Activated naive CD4-positive, alpha-beta T cell treated with anti-CD3 and anti-CD28 coated beads, Interleukin-2, amount 50 U/mL, for 72 hours (primary cell): ENCODE results near the gene CXCL3. TPM values are rescaled to one million over a fixed set of nuclear protein-coding genes. Genes with fewer than 3 reads are reported as not detected.

Experiments used
- ATAC-seq, 2 donors: fragments of 150-1000 bp; cut with Tn5 transposase; 2 replicates each; pipeline ENCODE4 v1.10.0; 2021; ENCODE audit warnings: mild to moderate bottlenecking in 2 of 2, moderate library complexity in 2 of 2
- DNase-seq, 2 donors: peaks; one replicate each; pipeline ENCODE4 v3.0.0; 2021 to 2022; ENCODE audit warnings: low spot score in 2 of 2
- H3K27ac Mint-ChIP-seq, 2 donors: one replicate each; pipeline ENCODE4 v1.8.0; 2022; ENCODE audit warnings: mild to moderate bottlenecking in 2 of 2, mixed read lengths in 2 of 2
- H3K36me3 Mint-ChIP-seq, 2 donors: one replicate each; pipeline ENCODE4 v1.8.0; 2022; ENCODE audit warnings: mixed read lengths in 2 of 2
- H3K9me3 Mint-ChIP-seq, 2 donors: one replicate each; pipeline ENCODE4 v1.8.0; 2022; ENCODE audit warnings: mixed read lengths in 2 of 2
- total RNA-seq, 2 donors: library from RNA; stranded (reverse); gene quantifications; one replicate each; pipeline ENCODE4 v1.2.3, GENCODE V29; 2022

CXCL3 gene
- total RNA-seq, 2 donors from 2014 or later: not detected

DNA sequence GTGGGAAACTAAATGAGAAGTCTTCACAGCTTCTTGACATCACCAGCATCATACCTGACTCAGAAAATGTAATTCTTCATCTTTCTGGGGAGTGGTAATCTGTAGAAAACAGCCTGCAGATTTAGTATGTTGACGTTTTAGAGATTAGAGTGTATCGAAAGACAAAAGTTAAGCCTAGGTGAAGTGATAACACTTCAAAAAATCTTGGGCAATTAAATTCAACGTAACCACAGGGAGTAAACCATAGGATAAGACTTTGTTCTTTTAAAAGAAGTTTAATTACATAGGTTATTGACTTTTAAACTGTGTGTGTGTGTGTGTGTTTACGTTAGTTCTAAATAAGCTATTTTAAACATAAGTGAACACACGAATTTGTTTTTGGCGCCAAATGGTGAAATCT lies 38.2 kb downstream of the CXCL3 start:
- H3K9me3 Mint-ChIP-seq: peaks cover 0 to 3% of the 10 kb centered on the region in 2 donors
- ATAC-seq: no peak

DNA sequence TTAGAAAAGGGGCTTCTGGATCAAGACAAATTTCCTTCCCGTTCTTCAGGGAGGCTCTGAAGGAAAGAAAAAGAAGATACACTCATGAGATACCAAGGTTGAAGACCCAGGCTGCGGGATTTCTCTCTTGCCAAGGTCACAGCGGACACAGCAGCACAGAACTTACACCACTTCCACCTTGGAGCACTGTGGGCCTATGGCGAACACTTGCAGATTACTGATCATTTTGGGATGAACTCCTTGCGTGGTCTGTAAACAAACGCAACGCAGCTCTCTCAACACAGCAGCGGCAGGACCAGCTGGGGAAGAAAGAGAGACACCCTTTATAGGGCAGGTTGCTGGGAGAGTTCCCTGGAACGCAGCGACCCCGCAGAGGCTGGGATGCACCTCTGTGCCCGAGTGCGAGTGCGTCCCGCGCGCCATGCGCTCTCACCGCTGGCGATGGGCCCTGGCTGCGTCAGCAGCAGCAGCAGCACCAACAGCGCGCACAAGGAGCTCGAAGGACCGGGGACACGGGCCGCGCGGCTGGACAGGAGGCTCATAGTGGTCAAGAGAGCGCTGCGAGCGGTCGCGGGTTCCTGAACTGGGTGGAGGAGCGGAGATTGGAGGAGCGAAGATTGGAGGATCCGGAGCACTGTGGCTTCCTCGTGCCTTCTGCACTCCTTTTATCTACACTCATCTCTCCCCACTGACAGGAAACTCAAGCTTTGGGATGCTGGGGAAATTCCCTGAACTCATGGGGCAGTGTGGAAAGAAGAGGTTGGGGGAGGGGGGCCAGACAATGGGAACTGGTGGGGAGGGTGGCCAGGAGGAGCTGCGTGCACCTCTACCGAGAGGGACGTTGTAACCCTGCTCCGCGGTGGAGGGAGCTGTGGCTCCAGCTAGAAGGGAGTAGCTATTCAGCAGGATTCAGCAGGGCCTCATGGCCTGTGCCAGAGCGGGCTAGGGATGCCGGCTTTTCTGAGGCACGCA lies 40.2 kb downstream of the CXCL3 start, which contains the start of gene CXCL5:
CXCL5 (minus strand) TSS at position 638 of the 972 bp plus-strand sequence; CDS start at position 542, 96 bp downstream.
- DNase-seq: no peak
- Mint-ChIP-seq H3K27ac (no peak within 1 kb of the TSS), H3K36me3 (peaks cover 0 to 6% of the 10 kb centered on the region in 2 donors), H3K9me3 (peaks cover 0 to 3% of the 10 kb centered on the region in 2 donors)
- no peak for ATAC-seq

More for the DNA sequence above, 38.2 kb downstream of the CXCL3 start:
- no peak overlapping the region for H3K27ac Mint-ChIP-seq
- H3K36me3 Mint-ChIP-seq: peaks cover 0 to 6% of the 10 kb centered on the region in 2 donors
- DNase-seq: no peak

DNA sequence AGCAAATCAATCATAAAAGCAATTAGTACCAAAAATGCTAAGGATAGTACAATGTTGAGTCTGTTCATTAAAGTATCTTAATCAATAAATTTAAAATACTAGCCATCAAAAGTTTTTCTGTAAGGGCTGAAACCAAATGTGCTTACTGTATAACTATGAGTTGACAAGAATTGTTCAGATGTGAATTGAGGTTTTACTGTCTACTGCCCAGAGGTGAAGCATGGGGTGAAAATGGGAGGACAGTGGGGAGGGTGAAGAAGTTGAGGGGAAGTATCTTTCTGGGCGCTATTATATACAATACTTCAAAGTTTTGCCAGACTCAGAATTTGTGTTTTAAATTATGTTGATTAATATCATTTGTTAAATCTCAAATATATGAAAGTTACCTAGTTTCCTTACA lies 46.4 kb downstream of the CXCL3 start:
- H3K36me3 Mint-ChIP-seq: no peaks in the 10 kb centered on the region
- H3K9me3 Mint-ChIP-seq: no peaks in the 10 kb centered on the region
- DNase-seq (no peak), ATAC-seq (no peak)
- no peak overlapping the region for H3K27ac Mint-ChIP-seq

DNA sequence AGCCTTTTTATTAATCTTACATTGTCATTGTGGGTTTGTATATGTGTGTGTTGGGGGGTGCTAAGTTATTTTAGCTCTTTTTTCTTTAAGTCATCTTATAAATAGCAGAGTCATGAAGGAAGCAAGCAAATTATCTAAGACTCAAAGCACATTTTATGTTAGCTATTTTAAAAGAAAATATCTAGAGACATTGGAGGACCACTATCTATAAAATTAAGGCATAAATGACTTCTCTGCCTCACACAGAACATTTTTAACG lies 46.8 kb downstream of the CXCL3 start:
- no peaks in the 10 kb centered on the region for H3K36me3 Mint-ChIP-seq
- ATAC-seq (no peak), DNase-seq (no peak)
- H3K27ac Mint-ChIP-seq: no peak overlapping the region
- no peaks in the 10 kb centered on the region for H3K9me3 Mint-ChIP-seq

DNA sequence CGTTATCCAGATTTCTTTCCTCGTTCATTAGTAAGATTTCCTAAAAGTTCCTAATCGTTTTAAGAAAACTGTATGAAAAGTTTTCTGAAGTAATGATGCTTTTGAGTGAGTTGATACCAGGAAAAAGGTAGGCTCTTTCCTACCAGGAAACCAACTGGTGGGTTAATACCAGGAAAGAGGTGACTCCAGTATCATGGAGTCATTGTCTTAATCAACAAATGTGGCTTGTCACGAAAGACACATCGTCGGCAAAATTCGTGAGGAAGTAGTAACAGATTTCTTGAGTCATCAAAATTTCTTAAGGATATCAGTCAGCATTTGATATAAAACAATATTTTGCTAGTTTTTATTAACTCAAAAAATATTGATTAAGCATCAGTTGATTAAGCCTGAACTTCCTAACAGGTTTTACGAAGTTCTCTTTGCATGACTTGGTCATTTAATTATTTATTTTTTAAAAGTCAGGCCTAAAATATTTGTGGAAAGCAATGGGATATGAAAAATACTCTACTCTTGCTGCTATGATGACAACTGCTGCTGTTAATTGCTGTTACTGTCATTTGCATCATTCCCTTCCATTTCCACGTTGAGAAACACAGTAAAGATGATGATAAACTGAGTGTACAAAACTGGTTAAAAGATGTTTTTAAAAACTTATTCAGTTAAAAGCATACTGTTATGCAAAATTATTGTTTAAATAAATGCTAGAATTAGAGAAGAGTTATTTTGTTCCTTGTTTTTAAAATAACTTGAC lies 47.3 kb downstream of the CXCL3 start:
- Mint-ChIP-seq H3K27ac (no peak overlapping the region), H3K9me3 (no peaks in the 10 kb centered on the region), H3K36me3 (no peaks in the 10 kb centered on the region)
- DNase-seq (no peak), ATAC-seq (no peak)

DNA sequence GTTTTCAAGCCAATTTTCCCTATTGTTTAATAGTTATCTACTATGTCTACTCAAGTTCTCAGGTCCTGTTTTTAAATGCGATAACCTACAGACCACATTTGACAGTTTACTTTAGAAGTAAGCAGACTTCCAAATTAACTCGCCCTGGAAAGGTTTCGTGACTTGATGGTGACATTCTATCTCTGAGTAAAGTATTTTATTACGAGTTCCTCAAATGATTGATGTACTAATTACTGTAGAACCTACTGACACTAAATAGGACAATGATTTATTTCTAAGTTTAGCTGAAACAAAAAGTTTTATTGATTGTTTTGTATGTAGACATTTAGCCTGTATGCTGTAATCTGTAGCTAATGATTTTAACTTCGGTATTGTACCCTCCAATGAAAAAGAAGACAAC lies 48.6 kb downstream of the CXCL3 start:
- H3K36me3 Mint-ChIP-seq: no peaks in the 10 kb centered on the region
- no peak for ATAC-seq
- DNase-seq: no peak
- H3K27ac Mint-ChIP-seq: no peak overlapping the region
- no peaks in the 10 kb centered on the region for H3K9me3 Mint-ChIP-seq

DNA sequence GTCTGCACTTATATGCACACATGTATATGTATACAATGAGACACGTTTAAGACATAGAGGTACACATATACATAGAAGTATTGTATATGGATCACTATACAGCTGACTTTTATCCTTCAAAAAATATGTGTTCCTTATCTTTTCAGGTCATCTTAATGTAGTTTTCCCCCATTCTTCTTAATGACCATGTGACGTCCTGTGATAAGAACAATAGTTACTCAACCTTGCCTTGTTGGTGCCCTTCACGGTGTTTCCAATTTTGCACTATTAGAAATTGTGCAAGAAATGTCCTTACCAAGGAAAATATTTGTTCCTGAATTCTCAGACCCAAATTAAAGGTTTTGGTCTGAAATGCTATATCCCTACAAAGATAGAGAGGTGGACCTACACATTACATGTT lies 49.5 kb downstream of the CXCL3 start:
- no peaks in the 10 kb centered on the region for H3K36me3 Mint-ChIP-seq
- DNase-seq: no peak
- H3K27ac Mint-ChIP-seq: no peak overlapping the region
- H3K9me3 Mint-ChIP-seq: no peaks in the 10 kb centered on the region
- ATAC-seq: no peak

DNA sequence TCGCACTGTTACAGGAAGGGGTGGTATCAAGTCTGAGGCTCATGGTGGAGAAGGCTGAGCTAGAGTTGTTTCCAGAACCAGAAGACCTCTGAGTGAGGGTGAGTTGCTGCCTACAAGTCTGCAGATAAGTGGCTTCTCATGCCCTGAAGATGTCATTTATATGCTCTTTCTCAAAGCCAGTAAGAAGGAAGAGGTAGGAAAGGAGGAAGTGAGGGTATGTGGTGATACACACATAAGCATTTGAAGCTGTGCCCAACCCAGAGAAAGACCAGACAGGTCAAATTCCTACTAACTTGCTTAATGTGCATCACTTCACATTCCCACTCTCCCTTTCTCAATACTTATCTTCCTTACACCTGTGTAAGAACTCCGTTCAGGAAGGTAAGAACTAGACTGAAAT lies 50.4 kb downstream of the CXCL3 start, which contains the start of gene PPBP:
PPBP (minus strand) TSS at position 130 of the 400 bp plus-strand sequence; CDS start at position 43, 87 bp downstream.
- Mint-ChIP-seq H3K27ac (no peak within 1 kb of the TSS), H3K36me3 (no peaks in the 10 kb centered on the region), H3K9me3 (no peaks in the 10 kb centered on the region)
- DNase-seq (no peak), ATAC-seq (no peak)

Other genes with a start within 250 kb of the CXCL3 start
- not detected for gene CXCL6, start 202.0 kb downstream of the CXCL3 start, total RNA-seq
- gene PF4V1, start 185.4 kb downstream of the CXCL3 start, total RNA-seq: not detected
- gene CXCL1, start 169.3 kb downstream of the CXCL3 start, total RNA-seq: not detected
- not detected for gene PF4, start 56.7 kb downstream of the CXCL3 start, total RNA-seq
- not detected for gene PPBP, start 50.5 kb downstream of the CXCL3 start, total RNA-seq
- not detected for gene CXCL5, start 40.0 kb downstream of the CXCL3 start, total RNA-seq
- gene CXCL2, start 60.5 kb upstream of the CXCL3 start, total RNA-seq: not detected
- gene MTHFD2L, start 119.4 kb upstream of the CXCL3 start, total RNA-seq: 1 to 10 TPM; 7.3 to 7.6 TPM